Activated CD8-positive, alpha-beta memory T cell treated with anti-CD3 and anti-CD28 coated beads, Interleukin-2, amount 50 U/mL, for 48 hours (primary cell): ENCODE data around the gene UBAC1.
"Not testable (repeated sequence)": the region's sequence is repeated elsewhere in the genome, so short reads cannot be mapped to it uniquely, and the experiment has no call there.

Experiments used
- DNase-seq: peaks from one replicate; pipeline ENCODE4 v3.0.0-alpha.2; 2020

Gene UBAC1

GRCh38 chr9:135919318-135919890, 41.8 kb downstream of the UBAC1 start:
- DNase-seq = no peak

- DNase-seq = not testable (repeated sequence)
Measured at GRCh38 chr9:135916227-135916626, 44.9 kb downstream of the UBAC1 start.

GRCh38 chr9:135914921-135915320, 46.3 kb downstream of the UBAC1 start:
- no peak for DNase-seq

GRCh38 chr9:135911233-135911632, 49.9 kb downstream of the UBAC1 start:
- not testable (repeated sequence) for DNase-seq

GRCh38 chr9:135910757-135911156, 50.4 kb downstream of the UBAC1 start:
- no peak for DNase-seq

GRCh38 chr9:135910216-135910615, 51.0 kb downstream of the UBAC1 start:
- DNase-seq = no peak

GRCh38 chr9:135909371-135909770, 51.8 kb downstream of the UBAC1 start:
- DNase-seq = no peak

GRCh38 chr9:135908754-135909204, 52.4 kb downstream of the UBAC1 start:
- DNase-seq = no peak

GRCh38 chr9:135908093-135908753, 53.0 kb downstream of the UBAC1 start:
- DNase-seq = peak; percentile 72

GRCh38 chr9:135907431-135908092, 53.6 kb downstream of the UBAC1 start, which contains the start of gene CAMSAP1:
CAMSAP1 (minus strand) TSS chr9:135907546; CDS start chr9:135907159, 387 bp downstream.
- peak; percentile 96 for DNase-seq

- DNase-seq = no peak
Measured at GRCh38 chr9:135907006-135907430, 54.2 kb downstream of the UBAC1 start.

GRCh38 chr9:135906291-135907005, 54.7 kb downstream of the UBAC1 start:
- no peak for DNase-seq

- DNase-seq = peak; percentile 74
Measured at GRCh38 chr9:135905380-135906258, 55.6 kb downstream of the UBAC1 start.

GRCh38 chr9:135903786-135904520, 57.2 kb downstream of the UBAC1 start:
- DNase-seq = no peak

- no peak for DNase-seq
Measured at GRCh38 chr9:135903358-135903656, 57.9 kb downstream of the UBAC1 start.

GRCh38 chr9:135902655-135903357, 58.4 kb downstream of the UBAC1 start:
- no peak for DNase-seq

GRCh38 chr9:135901826-135902225, 59.3 kb downstream of the UBAC1 start:
- no peak for DNase-seq

- DNase-seq = no peak
Measured at GRCh38 chr9:135901031-135901758, 60.0 kb downstream of the UBAC1 start.

- peak; percentile 43 for DNase-seq
Measured at GRCh38 chr9:135898634-135899407, 62.4 kb downstream of the UBAC1 start.

- no peak for DNase-seq
Measured at GRCh38 chr9:135896626-135897025, 64.5 kb downstream of the UBAC1 start.
